NCI-H2171 treated with DMSO at 0.1 percent for 48 hours (cell line): ENCODE measurements around the gene SLC9C1.

Experiments
- DNase-seq: peaks from one replicate; lab custom pipeline; 2025; lab: John Stamatoyannopoulos, UW

SLC9C1 gene

GRCh38 chr3:112131111-112131510 is 162.9 kb downstream of the SLC9C1 start:
- no peak for DNase-seq

GRCh38 chr3:112130638-112130993 is 163.4 kb downstream of the SLC9C1 start:
- DNase-seq, result no peak

GRCh38 chr3:112129925-112130637 is 163.9 kb downstream of the SLC9C1 start:
- no peak for DNase-seq

GRCh38 chr3:112128843-112129727 is 164.9 kb downstream of the SLC9C1 start:
- DNase-seq, result peak; percentile 51

GRCh38 chr3:112127522-112128494 is 166.2 kb downstream of the SLC9C1 start:
- no peak for DNase-seq

GRCh38 chr3:112126511-112126911 is 167.5 kb downstream of the SLC9C1 start:
- no peak for DNase-seq

GRCh38 chr3:112124907-112125607 is 169.0 kb downstream of the SLC9C1 start:
- DNase-seq, result peak; percentile 37

GRCh38 chr3:112123548-112123947 is 170.5 kb downstream of the SLC9C1 start:
- DNase-seq, result no peak

- DNase-seq, result no peak
Measured at GRCh38 chr3:112122870-112123269, 171.1 kb downstream of the SLC9C1 start.

GRCh38 chr3:112121577-112122547 is 172.2 kb downstream of the SLC9C1 start:
- no peak for DNase-seq

GRCh38 chr3:112119962-112120836 is 173.8 kb downstream of the SLC9C1 start:
- no peak for DNase-seq

GRCh38 chr3:112117841-112118571 is 176.0 kb downstream of the SLC9C1 start:
- no peak for DNase-seq

GRCh38 chr3:112117415-112117814 is 176.6 kb downstream of the SLC9C1 start:
- no peak for DNase-seq

GRCh38 chr3:112116748-112117186 is 177.2 kb downstream of the SLC9C1 start:
- no peak for DNase-seq

GRCh38 chr3:112115806-112116383 is 178.1 kb downstream of the SLC9C1 start:
- no peak for DNase-seq

GRCh38 chr3:112115161-112115739 is 178.8 kb downstream of the SLC9C1 start:
- no peak for DNase-seq

GRCh38 chr3:112114576-112115160 is 179.3 kb downstream of the SLC9C1 start:
- DNase-seq, result no peak
